GM12872 (cell line): ENCODE data around the gene TNFRSF8.

Source experiments
- CTCF ChIP-seq: IDR thresholded peaks from 3 replicates; pipeline ENCODE4 v1.5.1; 2011; ENCODE audit warnings: low read depth, mild to moderate bottlenecking, low read length, moderate library complexity; ENCODE audit not compliant: insufficient read depth

TNFRSF8 gene

GRCh38 chr1:12188115-12188514 lies 125.0 kb downstream of the TNFRSF8 start:
- TF ChIP-seq CTCF, result no peak

- no peak for TF ChIP-seq CTCF
Measured at GRCh38 chr1:12188657-12189327, 125.7 kb downstream of the TNFRSF8 start.

GRCh38 chr1:12189328-12189682 lies 126.2 kb downstream of the TNFRSF8 start:
- no peak for TF ChIP-seq CTCF

GRCh38 chr1:12191242-12192032 lies 128.3 kb downstream of the TNFRSF8 start:
- TF ChIP-seq CTCF, result no peak
